ENCODE data around the gene PRR13.

DNA sequence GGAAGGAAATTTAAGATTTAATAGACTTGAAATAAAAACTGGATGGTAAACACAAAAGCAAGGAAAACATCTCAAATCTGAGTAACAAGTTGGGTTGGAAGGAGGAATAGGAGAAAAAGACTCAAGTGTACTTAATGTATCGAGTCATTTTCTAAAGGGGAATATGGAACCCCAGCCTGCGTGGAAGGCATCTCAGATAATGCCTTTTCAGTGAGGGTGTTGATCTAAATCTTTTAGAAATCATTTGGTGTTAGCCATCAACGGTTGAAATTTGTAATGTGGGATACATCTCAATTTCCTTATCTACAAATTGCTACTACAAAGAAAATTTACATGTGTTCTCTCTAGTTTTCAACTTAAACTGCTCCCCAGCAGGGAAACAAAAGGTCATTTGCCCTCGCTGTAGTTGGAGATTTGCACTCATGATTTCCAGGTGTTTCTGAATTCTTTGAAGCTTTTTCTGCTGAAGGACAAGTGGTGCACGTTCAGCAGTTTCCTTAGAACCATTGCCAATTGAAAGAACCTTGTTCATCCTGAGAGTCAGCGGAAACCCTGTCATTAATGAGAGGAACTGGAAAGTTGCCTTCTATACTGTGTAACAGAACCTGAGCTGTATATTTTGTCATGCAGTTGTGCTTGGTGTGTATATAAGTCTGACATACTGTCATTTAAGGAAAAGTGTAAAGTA, 12.6 kb downstream of the PRR13 start:
- TF ChIP-seq, protein P1, sequence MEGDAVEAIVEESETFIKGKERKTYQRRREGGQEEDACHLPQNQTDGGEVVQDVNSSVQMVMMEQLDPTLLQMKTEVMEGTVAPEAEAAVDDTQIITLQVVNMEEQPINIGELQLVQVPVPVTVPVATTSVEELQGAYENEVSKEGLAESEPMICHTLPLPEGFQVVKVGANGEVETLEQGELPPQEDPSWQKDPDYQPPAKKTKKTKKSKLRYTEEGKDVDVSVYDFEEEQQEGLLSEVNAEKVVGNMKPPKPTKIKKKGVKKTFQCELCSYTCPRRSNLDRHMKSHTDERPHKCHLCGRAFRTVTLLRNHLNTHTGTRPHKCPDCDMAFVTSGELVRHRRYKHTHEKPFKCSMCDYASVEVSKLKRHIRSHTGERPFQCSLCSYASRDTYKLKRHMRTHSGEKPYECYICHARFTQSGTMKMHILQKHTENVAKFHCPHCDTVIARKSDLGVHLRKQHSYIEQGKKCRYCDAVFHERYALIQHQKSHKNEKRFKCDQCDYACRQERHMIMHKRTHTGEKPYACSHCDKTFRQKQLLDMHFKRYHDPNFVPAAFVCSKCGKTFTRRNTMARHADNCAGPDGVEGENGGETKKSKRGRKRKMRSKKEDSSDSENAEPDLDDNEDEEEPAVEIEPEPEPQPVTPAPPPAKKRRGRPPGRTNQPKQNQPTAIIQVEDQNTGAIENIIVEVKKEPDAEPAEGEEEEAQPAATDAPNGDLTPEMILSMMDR (IDR thresholded peaks at IDR 0.05; ENCODE audit: insufficient read depth, low read length, poor library complexity, severe bottlenecking): no peak
- no peak for TF ChIP-seq EZH2phosphoT487 (conservative IDR thresholded peaks at IDR 0.05; ENCODE audit: low read length)
